GM21528 (cell line): Measurements from ENCODE around the gene ARFGAP1.

Experiments
- ATAC-seq: cut with Tn5 transposase; IDR thresholded peaks from one replicate; pipeline ENCODE4 v1.9.1; 2021; ENCODE audit warnings: mild to moderate bottlenecking, moderate library complexity; ENCODE audit not compliant: unreplicated experiment, low FRiP score

The ARFGAP1 gene

DNA sequence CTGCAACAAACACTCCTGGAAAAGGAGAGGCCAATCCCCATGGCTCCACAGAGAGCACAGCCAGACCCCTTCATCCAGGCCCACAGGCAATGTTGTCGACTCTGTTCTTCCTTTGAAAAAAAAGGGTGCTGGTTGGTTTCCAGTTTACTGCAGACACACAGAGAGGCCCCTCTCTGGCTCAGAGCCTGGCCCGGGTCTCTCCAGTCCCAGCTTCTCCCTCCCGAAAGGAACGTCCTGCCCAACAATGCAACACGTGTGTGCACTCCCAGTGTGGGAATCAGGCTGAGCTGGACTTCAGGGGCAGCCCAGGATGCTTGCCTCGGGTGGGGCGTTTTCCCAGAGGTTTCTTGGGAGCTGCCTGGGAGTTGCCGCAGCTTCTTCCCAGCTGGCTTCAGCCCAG is 13.8 kb upstream of the ARFGAP1 start:
- no peak for ATAC-seq

GRCh38 chr20:63259734-63260460 is 12.7 kb upstream of the ARFGAP1 start:
- no peak for ATAC-seq

- ATAC-seq = no peak
Measured at GRCh38 chr20:63260521-63260920, 12.1 kb upstream of the ARFGAP1 start.

- no peak for ATAC-seq
Measured at GRCh38 chr20:63261060-63261794, 11.4 kb upstream of the ARFGAP1 start.

- no peak for ATAC-seq
Measured at GRCh38 chr20:63261795-63262528, 10.7 kb upstream of the ARFGAP1 start.

DNA sequence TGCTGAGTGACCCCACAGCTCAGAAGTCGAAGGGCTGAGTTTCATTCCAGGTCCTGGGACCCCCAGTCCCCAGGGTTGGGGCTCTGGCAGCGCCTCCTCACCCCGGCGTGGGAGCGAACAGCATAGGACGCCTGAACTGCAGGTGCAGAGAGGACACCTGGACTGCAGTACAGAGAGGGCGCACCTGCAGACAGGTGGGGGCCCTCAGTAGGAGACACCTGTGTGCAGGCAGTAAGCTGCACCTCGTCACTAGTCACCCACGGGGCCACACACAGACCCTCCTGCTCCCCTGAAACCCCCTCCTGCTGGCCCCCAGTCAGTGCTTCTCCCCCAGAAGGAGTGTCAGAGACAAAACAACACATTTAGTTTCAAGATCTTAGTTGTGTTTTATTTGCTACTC is 9.8 kb upstream of the ARFGAP1 start:
- ATAC-seq = no peak

- no peak for ATAC-seq
Measured at GRCh38 chr20:63264000-63264399, 8.6 kb upstream of the ARFGAP1 start.

DNA sequence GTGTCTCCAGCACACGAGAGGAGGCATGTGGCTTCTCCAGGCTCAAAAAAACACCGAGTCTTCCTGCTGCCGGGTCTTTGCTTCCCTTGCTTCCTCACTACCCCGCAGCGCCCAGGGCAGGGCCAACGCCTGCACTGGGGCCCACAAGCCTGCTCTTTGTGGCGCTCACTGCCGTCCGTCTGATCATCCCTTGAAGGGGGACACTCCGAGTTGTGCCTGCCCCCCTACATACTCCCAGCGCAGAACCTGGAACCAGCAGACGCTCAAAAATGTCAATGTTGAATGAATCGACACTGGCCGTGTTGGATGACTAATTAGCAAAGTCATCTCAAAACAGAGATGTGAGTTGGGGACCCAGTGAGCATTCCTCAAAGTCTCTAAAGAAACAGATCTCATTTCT is 8.1 kb upstream of the ARFGAP1 start:
- no peak for ATAC-seq

DNA sequence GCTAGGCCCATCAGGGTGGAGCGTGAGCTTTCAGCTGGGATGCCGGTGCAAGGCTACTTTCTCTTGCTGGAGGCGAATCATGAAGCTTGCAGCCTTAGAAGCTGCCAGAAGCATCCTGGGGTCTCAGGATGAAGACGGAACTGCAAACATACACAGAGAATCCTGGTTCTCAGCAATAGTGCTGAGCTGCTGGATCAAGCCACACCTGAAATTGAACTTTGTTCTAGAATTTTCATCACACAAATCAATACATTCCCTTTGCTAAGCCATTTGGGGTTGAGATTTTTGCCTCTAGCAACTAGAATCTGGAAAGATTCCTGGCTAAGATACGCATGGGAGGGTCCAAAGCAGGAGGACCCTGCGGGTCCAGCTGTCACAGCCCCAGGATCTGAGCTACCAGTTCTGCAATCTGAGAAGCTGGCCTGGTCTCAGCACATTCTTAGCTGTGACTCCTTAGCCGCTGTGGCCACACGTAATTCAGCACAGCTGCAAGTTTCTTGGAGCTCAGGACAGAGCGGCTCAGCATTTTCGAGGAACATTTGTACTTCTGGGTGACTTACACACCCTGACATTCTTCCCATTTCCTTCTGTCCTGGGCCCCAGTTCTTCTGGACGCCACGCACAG is 6.6 kb upstream of the ARFGAP1 start:
- ATAC-seq = no peak

GRCh38 chr20:63267691-63268090 is 4.9 kb upstream of the ARFGAP1 start:
- no peak for ATAC-seq

GRCh38 chr20:63268256-63268655 is 4.4 kb upstream of the ARFGAP1 start:
- ATAC-seq = no peak

DNA sequence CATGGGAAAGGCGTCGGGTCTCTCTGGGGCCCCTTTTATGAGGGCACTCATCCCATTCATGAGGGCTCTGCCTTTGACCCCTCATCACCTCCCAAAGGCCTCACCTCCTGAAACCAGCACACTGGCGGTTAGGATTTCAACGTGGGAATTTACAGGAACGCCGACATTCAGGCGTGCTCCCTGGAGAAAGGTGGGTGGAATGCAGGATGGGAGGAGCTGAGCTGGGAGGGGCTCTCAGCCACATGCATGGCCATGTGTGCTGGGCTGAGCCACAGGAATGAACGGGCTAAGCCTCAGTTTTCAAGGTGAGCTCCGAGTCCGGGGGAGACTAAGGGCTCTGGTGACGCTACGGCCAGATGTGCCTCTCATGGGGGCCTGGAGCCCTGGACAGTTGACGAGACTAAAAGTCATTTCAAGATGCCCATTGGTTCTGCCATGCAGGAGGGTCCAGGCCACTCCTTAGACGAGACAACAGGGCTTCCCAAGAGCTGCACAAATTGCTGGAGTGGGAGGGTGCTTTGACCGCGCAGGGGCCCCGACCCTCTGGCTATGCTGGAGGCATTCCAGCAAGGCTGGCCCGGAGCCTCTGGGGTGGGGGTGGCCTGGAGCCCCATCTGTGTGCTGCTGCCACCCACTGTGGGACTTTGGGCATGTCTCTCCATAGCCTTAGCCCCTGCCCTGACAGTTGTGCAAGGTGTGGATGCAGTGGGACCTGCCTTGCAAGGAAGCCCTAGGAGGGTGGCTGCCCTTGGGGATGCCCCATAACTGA is 3.8 kb upstream of the ARFGAP1 start:
- no peak for ATAC-seq

DNA sequence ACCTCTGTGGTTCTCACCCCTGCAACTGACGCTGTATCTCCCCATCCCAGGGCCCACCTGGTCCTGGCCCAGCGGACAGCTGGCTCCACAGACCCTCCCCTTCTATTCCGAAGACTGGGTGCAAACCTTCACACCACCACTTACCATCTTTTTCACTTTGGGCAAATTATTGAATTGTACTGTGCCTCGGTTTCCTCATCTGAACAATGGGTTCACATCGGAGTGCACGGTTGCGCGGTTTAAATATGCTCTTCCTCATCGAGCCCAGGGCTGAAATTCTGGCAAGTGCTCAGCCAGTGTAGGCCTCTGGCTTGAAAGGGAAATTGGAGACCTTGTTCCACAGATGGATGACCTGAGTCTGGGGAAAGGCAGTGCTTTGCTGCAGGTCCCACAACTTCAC is 2.9 kb upstream of the ARFGAP1 start:
- ATAC-seq = no peak

DNA sequence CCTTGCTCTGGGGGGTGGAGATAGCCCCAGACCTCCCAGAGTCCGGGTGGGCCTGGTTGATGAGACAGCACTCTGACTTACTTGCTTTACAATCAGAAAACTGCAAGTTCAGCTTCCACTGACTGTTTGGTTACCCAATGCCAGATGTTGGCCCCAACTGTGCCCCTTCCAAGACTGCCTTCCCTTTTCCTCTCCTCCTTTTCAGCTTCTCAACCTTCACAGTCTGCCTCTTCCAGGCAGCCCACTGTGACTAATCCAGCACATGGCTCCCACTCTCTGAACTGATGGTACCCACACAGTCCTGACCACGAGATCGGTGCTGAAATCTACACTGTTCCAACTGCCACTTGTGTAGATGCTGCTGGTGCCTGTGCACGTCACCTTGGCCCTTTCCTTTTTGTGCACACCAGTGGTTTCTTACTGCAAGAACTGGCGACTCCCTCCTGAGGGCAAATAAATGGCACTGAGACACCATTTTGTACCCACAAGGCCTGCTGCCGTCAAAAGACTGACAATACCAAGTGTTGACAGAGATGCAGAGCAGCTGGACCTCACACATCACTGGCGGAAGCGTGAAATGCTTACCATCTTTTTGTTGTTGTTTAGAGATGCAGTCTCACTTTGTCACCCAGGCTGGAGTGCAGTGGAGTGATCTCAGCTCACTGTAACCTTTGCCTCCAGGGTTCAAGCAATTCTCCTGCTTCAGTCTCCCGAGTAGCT is 1.8 kb upstream of the ARFGAP1 start:
- ATAC-seq = no peak

DNA sequence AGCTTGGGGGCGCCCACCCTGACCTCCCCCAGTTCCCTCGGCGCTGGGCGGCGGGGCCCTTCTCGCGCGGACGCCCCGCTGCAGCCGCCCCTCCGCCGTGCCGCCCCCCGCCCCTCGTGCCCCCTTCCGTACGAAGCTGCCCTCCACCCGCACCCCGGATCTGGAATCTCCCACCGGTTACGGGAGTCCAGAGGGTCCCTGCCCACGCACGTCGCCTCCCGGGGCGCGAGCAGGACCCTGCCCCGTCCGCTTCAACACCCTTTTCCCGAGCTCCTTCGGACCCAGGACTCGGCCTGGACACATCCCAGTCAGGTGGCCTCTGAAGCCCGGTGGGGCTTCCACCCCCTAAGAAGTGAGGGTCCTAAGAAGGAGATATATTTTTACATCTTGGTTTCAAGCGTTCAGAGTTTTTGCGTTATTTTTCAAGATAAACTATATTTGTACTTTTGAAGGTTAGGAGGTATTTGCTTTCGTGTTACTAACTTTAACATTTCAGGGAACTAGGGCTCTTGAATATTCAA is 506 bp downstream of the ARFGAP1 start:
- ATAC-seq = no peak

GRCh38 chr20:63273635-63274380 is 1.2 kb downstream of the ARFGAP1 start:
- ATAC-seq = no peak

- ATAC-seq = no peak
Measured at GRCh38 chr20:63274381-63275228, 2.0 kb downstream of the ARFGAP1 start.

GRCh38 chr20:63275825-63276224 is 3.2 kb downstream of the ARFGAP1 start:
- ATAC-seq = no peak
